ENCODE measurements around the gene ANO1. TPM values are rescaled to one million over a fixed set of nuclear protein-coding genes. Genes with fewer than 3 reads are reported as not detected.
"Not testable (repeated sequence)": the region's sequence is repeated elsewhere in the genome, so short reads cannot be mapped to it uniquely, and the experiment has no call there.

The ANO1 gene
- total RNA-seq, result not detected

DNA sequence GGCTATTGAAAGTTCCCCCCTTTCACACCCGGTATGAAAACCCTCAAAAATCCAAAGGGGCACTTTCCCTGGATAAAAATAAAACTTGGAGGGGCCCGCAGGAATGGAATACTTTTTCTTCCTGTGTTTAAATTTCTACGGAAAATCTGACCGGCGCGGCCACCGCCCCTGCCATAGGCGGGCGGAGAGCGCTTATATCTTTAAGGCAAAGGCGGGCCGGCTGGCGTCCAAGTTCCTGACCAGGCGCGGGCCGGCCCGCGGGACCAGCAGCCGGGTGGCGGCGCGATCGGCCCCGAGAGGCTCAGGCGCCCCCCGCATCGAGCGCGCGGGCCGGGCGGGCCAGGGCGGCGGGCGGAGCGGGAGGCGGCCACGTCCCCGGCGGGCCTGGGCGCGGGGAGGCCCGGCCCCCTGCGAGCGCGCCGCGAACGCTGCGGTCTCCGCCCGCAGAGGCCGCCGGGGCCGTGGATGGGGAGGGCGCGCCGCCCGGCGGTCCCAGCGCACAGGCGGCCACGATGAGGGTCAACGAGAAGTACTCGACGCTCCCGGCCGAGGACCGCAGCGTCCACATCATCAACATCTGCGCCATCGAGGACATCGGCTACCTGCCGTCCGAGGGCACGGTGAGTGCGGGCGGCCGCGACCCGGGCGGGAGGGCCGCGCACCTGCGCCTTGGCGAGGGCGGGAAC is at the start of gene ANO1:
TSS of gene ANO1 (plus strand) at position 223 of the 686 bp plus-strand sequence. CDS start at position 513, 290 bp downstream.
- intact Hi-C loops (cut with micrococcal nuclease), result no loop called here
- Mint-ChIP-seq H3K36me3 (no peaks in the 10 kb centered on the region), H3K9me3 (no peaks in the 10 kb centered on the region), H3K27me3 (peaks cover 38% of the 10 kb centered on the region), H3K4me3 (no peak within 1 kb of the TSS), H3K27ac (no peak within 1 kb of the TSS), H3K4me1 (ENCODE audit: low read depth) (peaks cover 2% of the 10 kb centered on the region)
- POLR2A ChIA-PET, result no interaction called here
- no peak for DNase-seq
- CTCF ChIA-PET, result no interaction called here

DNA sequence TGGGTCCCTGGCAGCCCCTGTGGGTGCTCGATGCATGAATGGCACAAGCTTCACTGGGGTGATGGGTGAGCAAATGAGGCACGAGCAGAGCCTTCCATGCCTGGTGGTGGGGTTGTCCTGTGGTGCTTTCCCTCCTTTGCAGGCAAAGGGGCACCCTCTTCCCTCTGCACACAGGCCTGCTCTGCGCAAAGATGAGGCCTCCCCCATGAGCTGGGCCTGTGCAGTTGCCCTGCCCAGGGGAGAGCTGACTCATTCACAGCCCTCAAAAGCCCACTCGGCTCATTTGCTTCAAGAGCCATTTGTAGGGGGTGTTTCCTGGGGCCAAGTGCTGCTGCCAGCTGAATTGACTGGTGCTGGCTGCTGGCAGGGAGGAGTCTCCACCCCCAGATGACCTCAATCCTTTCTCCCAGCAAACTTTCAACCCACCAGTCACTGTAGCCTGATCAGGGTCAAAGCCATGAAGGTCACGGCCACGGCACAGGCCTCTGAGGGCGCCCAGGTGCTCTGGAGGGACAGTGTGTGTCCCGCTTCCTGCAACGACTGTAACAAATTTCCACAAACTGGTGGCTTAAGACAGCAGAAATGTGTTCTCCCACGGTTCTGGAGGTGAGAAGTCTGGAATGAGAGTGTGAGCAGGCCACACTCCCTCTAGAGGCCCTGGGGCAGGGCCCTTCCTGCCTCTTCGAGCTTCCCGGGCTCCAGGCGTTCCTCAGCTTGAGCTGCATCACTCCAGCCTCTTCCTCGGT is 48.8 kb upstream of the ANO1 start:
- intact Hi-C loops (cut with micrococcal nuclease), result no loop called here
- POLR2A ChIA-PET, result no interaction called here
- no peaks in the 10 kb centered on the region for H3K36me3 Mint-ChIP-seq
- no peaks in the 10 kb centered on the region for H3K9me3 Mint-ChIP-seq
- peaks cover 11% of the 10 kb centered on the region for H3K27me3 Mint-ChIP-seq
- no peak overlapping the region for H3K4me3 Mint-ChIP-seq
- CTCF ChIA-PET, result no interaction called here
- no peaks in the 10 kb centered on the region for H3K4me1 Mint-ChIP-seq (ENCODE audit: low read depth)
- no peak overlapping the region for H3K27ac Mint-ChIP-seq
- no peak for DNase-seq

DNA sequence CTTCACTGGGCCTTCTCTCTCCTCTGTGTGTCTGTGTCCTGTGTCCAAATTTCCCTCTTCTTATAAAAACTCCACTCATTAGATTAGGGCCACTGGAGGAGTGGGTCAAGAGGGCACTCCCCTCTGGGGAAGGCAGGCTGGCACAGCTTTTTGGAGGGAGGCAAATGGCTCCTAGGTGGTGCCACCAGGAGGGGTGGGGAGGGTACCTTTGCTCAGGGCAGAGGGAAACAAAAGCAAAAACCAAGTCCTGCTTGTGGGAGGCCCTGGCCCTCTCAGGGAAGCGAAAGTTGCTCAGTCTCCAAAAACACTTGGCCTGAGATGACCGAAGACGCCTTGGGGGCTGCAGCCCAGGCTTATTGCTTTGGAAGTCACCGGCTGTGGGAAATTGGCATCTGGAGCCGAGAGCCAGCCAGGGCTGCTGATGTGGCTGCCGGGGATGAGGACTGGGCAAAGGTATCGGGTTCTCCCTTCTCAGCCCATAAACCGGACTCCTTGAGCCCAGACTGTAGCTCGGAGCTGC is 48.2 kb upstream of the ANO1 start:
- ChIA-PET POLR2A (no interaction called here), CTCF (no interaction called here)
- no peak for DNase-seq
- H3K4me1 Mint-ChIP-seq (ENCODE audit: low read depth), result no peaks in the 10 kb centered on the region
- H3K4me3 Mint-ChIP-seq, result no peak overlapping the region
- intact Hi-C loops (cut with micrococcal nuclease), result no loop called here
- H3K27ac Mint-ChIP-seq, result no peak overlapping the region
- H3K36me3 Mint-ChIP-seq, result no peaks in the 10 kb centered on the region
- peaks cover 11% of the 10 kb centered on the region for H3K27me3 Mint-ChIP-seq
- H3K9me3 Mint-ChIP-seq, result no peaks in the 10 kb centered on the region

DNA sequence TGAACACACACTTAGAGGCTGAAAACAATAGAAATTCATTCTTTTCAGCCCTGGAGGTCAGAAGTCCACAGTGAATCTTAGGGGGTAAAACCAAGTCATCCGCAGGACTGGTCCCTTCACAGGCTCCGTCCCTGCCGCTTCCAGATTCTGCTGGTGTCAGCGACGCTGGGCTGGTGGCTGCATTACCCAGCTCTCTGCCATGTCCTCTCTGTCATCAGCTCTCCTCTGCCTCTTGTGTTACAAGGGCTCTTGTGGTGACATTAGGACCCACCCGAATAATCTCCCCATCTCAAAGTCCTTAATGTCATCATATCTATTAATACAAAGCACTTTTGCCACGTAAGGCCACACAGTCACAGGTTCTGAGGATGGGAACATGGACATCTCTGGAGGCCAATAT is 47.7 kb upstream of the ANO1 start:
- ChIA-PET CTCF (no interaction called here), POLR2A (no interaction called here)
- no peaks in the 10 kb centered on the region for H3K4me1 Mint-ChIP-seq (ENCODE audit: low read depth)
- no peaks in the 10 kb centered on the region for H3K36me3 Mint-ChIP-seq
- H3K9me3 Mint-ChIP-seq, result no peaks in the 10 kb centered on the region
- H3K4me3 Mint-ChIP-seq, result no peak overlapping the region
- DNase-seq, result no peak
- intact Hi-C loops (cut with micrococcal nuclease), result no loop called here
- H3K27ac Mint-ChIP-seq, result no peak overlapping the region
- H3K27me3 Mint-ChIP-seq, result peaks cover 11% of the 10 kb centered on the region

DNA sequence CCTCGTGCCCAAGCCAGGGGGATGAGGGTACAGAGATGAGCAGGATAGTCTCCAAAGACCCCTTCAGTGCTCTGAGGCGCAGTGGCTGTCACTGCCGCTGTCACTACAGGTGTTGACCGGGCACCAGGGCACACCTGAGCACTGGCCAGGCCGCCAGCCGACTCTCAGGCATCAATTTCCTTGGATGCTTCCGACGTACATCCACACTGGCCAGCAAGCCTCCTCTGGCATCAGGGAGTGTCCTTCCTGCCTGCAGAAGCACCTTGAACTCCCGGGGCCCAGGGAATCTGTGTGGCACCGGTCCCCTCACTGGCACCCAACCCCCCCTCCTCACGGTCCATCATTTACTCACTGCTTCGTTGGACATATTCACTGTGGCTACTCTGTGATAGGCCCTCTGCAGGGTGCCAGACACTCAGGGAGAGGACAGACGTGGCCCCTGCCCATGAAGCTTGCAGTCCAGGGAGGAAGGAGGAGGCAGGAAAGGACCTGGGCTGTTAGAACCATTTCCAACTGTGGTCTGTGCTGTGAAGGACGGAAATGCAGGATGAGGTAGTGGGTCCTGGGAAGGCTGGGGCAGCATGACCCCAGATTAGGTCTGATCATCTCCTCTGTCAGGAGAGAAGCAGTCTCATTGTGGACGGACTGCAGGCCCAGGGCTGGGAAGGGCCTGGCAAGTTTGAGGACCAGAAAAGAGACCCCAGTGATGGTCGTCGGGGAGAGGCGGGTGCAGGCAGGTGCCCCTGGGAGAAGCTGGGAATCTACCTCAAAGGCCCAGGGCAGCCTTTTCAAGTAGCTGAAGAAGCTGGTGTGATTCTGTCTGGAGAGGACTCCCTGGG is 46.3 kb upstream of the ANO1 start:
- Mint-ChIP-seq H3K4me1 (ENCODE audit: low read depth) (no peaks in the 10 kb centered on the region), H3K4me3 (no peak overlapping the region), H3K9me3 (peaks cover 1% of the 10 kb centered on the region), H3K36me3 (no peaks in the 10 kb centered on the region), H3K27me3 (peaks cover 12% of the 10 kb centered on the region), H3K27ac (no peak overlapping the region)
- POLR2A ChIA-PET, result no interaction called here
- intact Hi-C loops (cut with micrococcal nuclease), result no loop called here
- no peak for DNase-seq
- CTCF ChIA-PET, result no interaction called here

DNA sequence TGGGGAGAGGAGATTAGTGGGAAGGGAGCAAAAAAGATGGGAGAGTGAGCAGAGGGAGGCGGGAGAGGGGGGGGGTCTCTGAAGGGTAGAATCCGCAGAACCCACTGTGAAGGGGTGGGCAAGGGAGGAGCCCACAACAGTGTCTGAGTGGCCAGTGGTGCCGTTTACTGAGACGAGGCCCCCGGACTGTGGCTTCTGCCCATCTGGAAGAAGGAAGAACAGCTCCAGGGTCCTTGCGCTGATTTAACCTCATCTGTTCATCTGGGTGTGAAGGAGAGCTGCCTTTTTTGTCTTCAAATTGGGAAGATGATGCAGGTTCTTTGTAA is 45.7 kb upstream of the ANO1 start:
- H3K4me1 Mint-ChIP-seq (ENCODE audit: low read depth), result no peaks in the 10 kb centered on the region
- CTCF ChIA-PET, result no interaction called here
- no peak overlapping the region for H3K4me3 Mint-ChIP-seq
- peaks cover 16% of the 10 kb centered on the region for H3K27me3 Mint-ChIP-seq
- H3K27ac Mint-ChIP-seq, result no peak overlapping the region
- DNase-seq, result no peak
- intact Hi-C loops (cut with micrococcal nuclease), result no loop called here
- H3K9me3 Mint-ChIP-seq, result peaks cover 6% of the 10 kb centered on the region
- POLR2A ChIA-PET, result no interaction called here
- H3K36me3 Mint-ChIP-seq, result no peaks in the 10 kb centered on the region

DNA sequence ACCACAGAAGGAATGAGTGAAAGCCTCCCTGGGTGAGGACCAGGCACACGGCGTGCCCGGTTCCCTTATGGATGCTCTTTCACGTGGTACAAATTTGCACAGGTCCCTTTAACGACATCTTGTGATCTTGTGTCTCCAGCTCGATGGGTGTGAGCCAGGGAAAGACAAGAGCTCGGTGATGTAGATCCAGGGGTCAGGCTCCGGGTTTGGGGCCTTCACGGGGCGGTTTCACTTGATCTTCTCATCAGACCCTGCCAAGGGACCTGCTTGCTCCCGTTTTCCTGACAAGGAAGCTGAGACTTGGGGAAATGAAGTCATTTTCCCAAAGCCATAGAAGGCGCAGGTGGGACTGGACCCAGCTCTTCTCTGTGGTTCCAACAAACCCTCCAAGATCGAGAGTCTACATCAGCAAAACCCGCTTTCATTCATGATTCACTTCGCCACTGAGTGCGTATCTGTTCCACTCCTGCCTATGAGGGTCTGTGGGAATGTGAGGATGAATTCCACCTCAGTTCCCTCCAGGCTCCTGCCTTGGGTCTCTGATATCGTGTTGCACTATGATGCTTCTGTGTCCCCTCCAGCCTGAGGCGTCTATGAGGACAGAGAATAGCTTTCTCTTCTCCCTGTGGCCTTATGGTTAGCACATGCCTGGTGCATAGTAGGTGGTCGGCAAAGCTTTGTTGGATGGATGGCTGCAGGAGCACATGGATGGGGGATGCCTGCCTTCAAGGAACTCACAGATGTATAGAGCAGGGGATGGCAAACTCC is 45.0 kb upstream of the ANO1 start:
- DNase-seq, result no peak
- H3K4me3 Mint-ChIP-seq, result no peak overlapping the region
- intact Hi-C loops (cut with micrococcal nuclease), result no loop called here
- H3K9me3 Mint-ChIP-seq, result peaks cover 8% of the 10 kb centered on the region
- POLR2A ChIA-PET, result no interaction called here
- CTCF ChIA-PET, result no interaction called here
- H3K36me3 Mint-ChIP-seq, result no peaks in the 10 kb centered on the region
- peaks cover 17% of the 10 kb centered on the region for H3K27me3 Mint-ChIP-seq
- H3K4me1 Mint-ChIP-seq (ENCODE audit: low read depth), result no peaks in the 10 kb centered on the region
- no peak overlapping the region for H3K27ac Mint-ChIP-seq

DNA sequence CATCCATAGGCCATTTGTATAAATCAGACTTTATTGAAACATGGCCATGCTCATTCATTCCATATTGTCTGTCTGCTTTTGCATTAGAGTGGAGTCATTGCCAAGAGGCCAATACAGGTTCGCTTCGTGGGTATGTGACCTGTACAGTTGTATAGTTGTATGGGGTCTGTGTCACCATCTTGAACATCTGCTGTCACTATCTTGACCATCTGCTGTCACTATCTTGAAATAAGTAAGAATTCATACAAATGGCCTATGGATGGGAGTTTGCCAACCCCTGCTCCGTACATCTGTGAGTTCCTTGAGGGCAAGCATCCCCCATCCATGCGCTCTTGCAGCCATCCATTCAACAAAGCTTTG is 44.4 kb upstream of the ANO1 start:
- no peak for DNase-seq
- Mint-ChIP-seq H3K9me3 (peaks cover 13% of the 10 kb centered on the region), H3K4me3 (no peak overlapping the region), H3K4me1 (ENCODE audit: low read depth) (no peaks in the 10 kb centered on the region), H3K27me3 (peaks cover 22% of the 10 kb centered on the region), H3K36me3 (no peaks in the 10 kb centered on the region), H3K27ac (no peak overlapping the region)
- CTCF ChIA-PET, result no interaction called here
- POLR2A ChIA-PET, result no interaction called here
- intact Hi-C loops (cut with micrococcal nuclease), result no loop called here

DNA sequence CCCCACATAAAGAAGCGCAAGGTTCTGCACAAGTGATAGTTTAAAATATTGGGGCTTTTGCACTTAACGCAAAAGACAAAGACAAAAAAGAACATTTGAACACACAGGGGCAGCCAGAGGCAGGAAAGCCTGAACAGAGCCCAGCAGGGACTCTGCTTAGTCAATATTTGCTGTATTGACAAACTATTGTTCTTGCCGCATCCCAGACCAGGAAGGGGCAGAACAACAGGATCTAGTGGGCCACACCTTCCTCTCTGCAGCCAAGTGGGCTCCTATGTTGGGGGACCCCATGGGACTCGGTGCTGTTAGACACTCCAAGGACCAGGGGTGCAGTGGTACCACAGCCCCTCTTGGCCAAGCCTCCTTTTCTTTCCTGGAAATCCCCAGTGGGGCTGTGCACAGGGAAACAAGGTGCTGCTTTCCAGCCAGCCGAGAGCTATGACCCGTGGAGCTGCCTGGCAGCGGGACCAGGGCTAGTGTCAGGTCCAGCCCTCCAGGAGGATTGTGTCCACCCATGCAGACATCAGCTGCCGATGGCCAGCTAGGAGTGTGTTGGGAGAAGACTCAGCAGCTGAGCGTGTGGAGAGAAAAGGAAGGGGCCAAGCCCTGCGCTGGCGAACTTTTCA is 43.3 kb upstream of the ANO1 start:
- Mint-ChIP-seq H3K4me3 (no peak overlapping the region), H3K4me1 (ENCODE audit: low read depth) (no peaks in the 10 kb centered on the region), H3K36me3 (no peaks in the 10 kb centered on the region), H3K27ac (no peak overlapping the region), H3K27me3 (peaks cover 28% of the 10 kb centered on the region), H3K9me3 (peaks cover 14% of the 10 kb centered on the region)
- ChIA-PET CTCF (no interaction called here), POLR2A (no interaction called here)
- intact Hi-C loops (cut with micrococcal nuclease), result no loop called here
- DNase-seq, result no peak

DNA sequence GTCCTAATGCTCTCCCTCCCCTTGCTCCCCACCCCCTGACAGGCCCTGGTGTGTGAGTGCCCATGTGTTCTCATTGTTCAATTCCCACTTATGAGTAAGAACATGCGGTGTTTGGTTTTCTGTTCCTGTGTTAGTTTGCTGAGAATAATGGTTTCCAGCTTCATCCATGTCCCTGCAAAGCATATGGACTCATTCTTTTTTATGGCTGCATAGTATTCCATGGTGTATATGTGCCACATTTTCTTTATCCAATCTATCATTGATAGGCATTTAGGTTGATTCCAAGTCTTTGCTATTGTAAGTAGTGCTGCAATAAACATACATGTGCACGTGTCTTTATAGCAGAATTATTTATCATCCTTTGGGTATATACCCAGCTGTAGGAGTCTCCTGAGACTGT is 42.5 kb upstream of the ANO1 start:
- H3K27ac Mint-ChIP-seq; DNase-seq; POLR2A ChIA-PET; CTCF ChIA-PET; intact Hi-C loops (cut with micrococcal nuclease); H3K4me1 Mint-ChIP-seq (ENCODE audit: low read depth); H3K4me3 Mint-ChIP-seq; H3K36me3 Mint-ChIP-seq: not testable (repeated sequence)
- peaks cover 33% of the 10 kb centered on the region for H3K27me3 Mint-ChIP-seq
- H3K9me3 Mint-ChIP-seq, result peaks cover 14% of the 10 kb centered on the region

DNA sequence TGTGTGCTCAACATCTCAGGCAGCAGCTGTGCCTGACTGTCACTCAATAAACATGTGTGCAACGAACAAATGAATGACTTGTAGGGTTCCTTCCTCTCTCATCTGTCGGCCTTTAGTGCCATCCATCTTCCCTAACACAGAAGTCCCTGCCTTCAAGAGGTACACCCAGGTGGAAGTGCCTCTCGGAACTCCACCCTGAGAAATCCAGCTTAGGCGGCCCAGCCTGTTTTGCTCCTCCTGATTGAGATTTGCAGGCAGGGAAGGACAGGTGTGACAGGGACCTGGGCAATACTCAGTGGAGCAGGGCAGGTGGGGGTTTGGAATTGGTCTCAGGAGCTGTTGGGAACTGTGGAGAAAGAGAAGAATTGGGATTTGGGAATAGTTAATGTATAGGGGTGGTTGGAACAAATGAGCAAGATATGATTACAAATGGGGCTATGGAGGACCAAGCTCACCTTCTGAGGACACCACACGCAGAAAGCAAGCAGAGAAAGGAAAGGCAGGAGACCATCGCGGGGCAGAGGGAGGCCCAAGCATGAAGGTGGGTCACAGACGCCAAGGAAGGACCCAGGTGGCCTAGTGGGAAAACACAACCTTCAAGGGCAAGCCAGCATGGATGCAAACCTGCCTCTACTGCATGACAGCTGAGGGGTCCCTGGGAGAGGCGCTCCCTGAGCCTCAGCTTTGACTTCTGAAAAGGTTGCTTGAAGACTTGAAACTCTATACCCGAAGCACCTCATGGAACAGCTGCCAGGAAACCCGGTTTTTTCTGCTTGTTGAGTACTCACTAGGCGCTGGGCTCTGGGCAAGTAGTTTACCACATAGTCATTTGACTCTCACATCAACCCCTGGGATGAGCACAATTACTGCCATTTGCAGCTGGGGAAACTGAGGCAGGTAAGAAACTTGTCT is 40.9 kb upstream of the ANO1 start:
- Mint-ChIP-seq H3K4me3 (no peak overlapping the region), H3K9me3 (peaks cover 21% of the 10 kb centered on the region), H3K4me1 (ENCODE audit: low read depth) (no peaks in the 10 kb centered on the region), H3K27me3 (peaks cover 31% of the 10 kb centered on the region), H3K27ac (no peak overlapping the region), H3K36me3 (peaks cover 1% of the 10 kb centered on the region)
- POLR2A ChIA-PET, result no interaction called here
- CTCF ChIA-PET, result no interaction called here
- no peak for DNase-seq
- intact Hi-C loops (cut with micrococcal nuclease), result no loop called here

Data from activated CD4-positive, alpha-beta memory T cell treated with anti-CD3 and anti-CD28 coated beads for 36 hours (primary cell).